Natural killer cell treated with Interleukin-12 subunit alpha and Interleukin-12 subunit beta and Interleukin-15 and Interleukin-18, amount 100 ng/mL, for 72 hours (primary cell): Measurements from ENCODE around the gene BEND6. TPM values are rescaled to one million over a fixed set of nuclear protein-coding genes. Genes with fewer than 3 reads are reported as not detected.
A peak's percentile ranks its signal among the peaks of the same experiment; 100 is the strongest.

ENCODE experiments used
- ATAC-seq, 2 donors: fragments of 150-1000 bp; cut with Tn5 transposase in 1 of 2; sonication (Bioruptor Pico), chemical (Tn5 transposase) in 1 of 2; 2 replicates each; pipeline ENCODE4 v1.10.0; 2021
- DNase-seq: peaks from one replicate; pipeline ENCODE4 v3.0.0; 2022; ENCODE audit warnings: low spot score
- H3K27ac Mint-ChIP-seq, 2 donors: 1 replicate in 1 of 2; 2 replicates in 1 of 2; pipeline ENCODE4 v1.8.0; 2022; ENCODE audit warnings: mixed read lengths in 2 of 2, mild to moderate bottlenecking in 1 of 2, moderate library complexity in 1 of 2
- H3K27me3 Mint-ChIP-seq, 2 donors: 1 replicate in 1 of 2; 2 replicates in 1 of 2; pipeline ENCODE4 v1.8.0; 2022; ENCODE audit warnings: mixed read lengths in 2 of 2
- H3K36me3 Mint-ChIP-seq: one replicate; pipeline ENCODE4 v1.8.0; 2022; ENCODE audit warnings: mixed read lengths
- H3K4me1 Mint-ChIP-seq, 2 donors: 1 replicate in 1 of 2; 2 replicates in 1 of 2; pipeline ENCODE4 v1.8.0; 2022; ENCODE audit warnings: low read depth in 2 of 2, mixed read lengths in 2 of 2, mild to moderate bottlenecking in 1 of 2
- H3K4me3 Mint-ChIP-seq: one replicate; pipeline ENCODE4 v1.8.0; 2022; ENCODE audit warnings: mixed read lengths
- H3K9me3 Mint-ChIP-seq: 2 replicates; pipeline ENCODE4 v1.8.0; 2022; ENCODE audit warnings: mixed read lengths
- total RNA-seq, 2 donors: library from RNA; stranded (reverse); gene quantifications; one replicate each; pipeline ENCODE4 v1.2.3, GENCODE V29; 2022

The BEND6 gene
- total RNA-seq, 2 donors from 2014 or later: 0.11 TPM; not detected in 1

GRCh38 chr6:56927538-56928453, 27.1 kb upstream of the BEND6 start:
- Mint-ChIP-seq H3K4me3 (no peak overlapping the region), H3K27me3 (peaks cover 19 to 30% of the 10 kb centered on the region in 2 donors), H3K4me1 (no peaks in the 10 kb centered on the region), H3K36me3 (no peaks in the 10 kb centered on the region), H3K27ac (no peak overlapping the region), H3K9me3 (no peaks in the 10 kb centered on the region)
- ATAC-seq (no peak), DNase-seq (no peak)

GRCh38 chr6:56930846-56931245, 24.1 kb upstream of the BEND6 start:
- Mint-ChIP-seq H3K36me3 (no peaks in the 10 kb centered on the region), H3K4me1 (no peaks in the 10 kb centered on the region), H3K9me3 (no peaks in the 10 kb centered on the region), H3K27ac (no peak overlapping the region), H3K27me3 (peaks cover 26 to 28% of the 10 kb centered on the region in 2 donors), H3K4me3 (no peak overlapping the region)
- DNase-seq (no peak), ATAC-seq (no peak)

- peaks cover 14 to 16% of the 10 kb centered on the region in 2 donors for H3K27me3 Mint-ChIP-seq
- ATAC-seq (no peak), DNase-seq (no peak)
- H3K36me3 Mint-ChIP-seq: no peaks in the 10 kb centered on the region
- no peak overlapping the region for H3K27ac Mint-ChIP-seq
- H3K4me3 Mint-ChIP-seq: no peak overlapping the region
- peaks cover 0 to 4% of the 10 kb centered on the region in 2 donors for H3K4me1 Mint-ChIP-seq
- H3K9me3 Mint-ChIP-seq: no peaks in the 10 kb centered on the region
Observed at GRCh38 chr6:56932910-56933477, 21.9 kb upstream of the BEND6 start.

- Mint-ChIP-seq H3K27ac (no peak overlapping the region), H3K27me3 (peaks cover 9 to 15% of the 10 kb centered on the region in 2 donors), H3K4me1 (peaks cover 0 to 4% of the 10 kb centered on the region in 2 donors), H3K4me3 (no peak overlapping the region), H3K36me3 (no peaks in the 10 kb centered on the region), H3K9me3 (no peaks in the 10 kb centered on the region)
- ATAC-seq (no peak), DNase-seq (no peak)
Observed at GRCh38 chr6:56933650-56934049, 21.3 kb upstream of the BEND6 start.

GRCh38 chr6:56934876-56935275, 20.0 kb upstream of the BEND6 start:
- no peak overlapping the region for H3K27ac Mint-ChIP-seq
- no peaks in the 10 kb centered on the region for H3K9me3 Mint-ChIP-seq
- no peak overlapping the region for H3K4me3 Mint-ChIP-seq
- peaks cover 9 to 15% of the 10 kb centered on the region in 2 donors for H3K27me3 Mint-ChIP-seq
- H3K4me1 Mint-ChIP-seq: peaks cover 0 to 4% of the 10 kb centered on the region in 2 donors
- no peak for DNase-seq
- ATAC-seq: no peak
- H3K36me3 Mint-ChIP-seq: peaks cover 5% of the 10 kb centered on the region

- H3K27ac Mint-ChIP-seq: no peak overlapping the region
- peaks cover 9 to 21% of the 10 kb centered on the region in 2 donors for H3K27me3 Mint-ChIP-seq
- H3K36me3 Mint-ChIP-seq: peaks cover 12% of the 10 kb centered on the region
- H3K4me1 Mint-ChIP-seq: peaks cover 0 to 4% of the 10 kb centered on the region in 2 donors
- peaks cover 4% of the 10 kb centered on the region for H3K9me3 Mint-ChIP-seq
- ATAC-seq: no peak
- no peak for DNase-seq
- H3K4me3 Mint-ChIP-seq: no peak overlapping the region
Observed at GRCh38 chr6:56936466-56936865, 18.4 kb upstream of the BEND6 start.

GRCh38 chr6:56938649-56939191, 16.2 kb upstream of the BEND6 start:
- peaks cover 4% of the 10 kb centered on the region for H3K9me3 Mint-ChIP-seq
- H3K4me3 Mint-ChIP-seq: no peak overlapping the region
- peaks cover 0 to 4% of the 10 kb centered on the region in 2 donors for H3K4me1 Mint-ChIP-seq
- DNase-seq (no peak), ATAC-seq (peak in 1 of 2 donors; percentile 56)
- no peak overlapping the region for H3K27ac Mint-ChIP-seq
- peaks cover 22% of the 10 kb centered on the region for H3K36me3 Mint-ChIP-seq
- peaks cover 0 to 13% of the 10 kb centered on the region in 2 donors for H3K27me3 Mint-ChIP-seq

GRCh38 chr6:56940463-56940862, 14.4 kb upstream of the BEND6 start:
- Mint-ChIP-seq H3K27me3 (peaks cover 3 to 29% of the 10 kb centered on the region in 2 donors), H3K4me1 (peaks cover 0 to 4% of the 10 kb centered on the region in 2 donors), H3K9me3 (peaks cover 4% of the 10 kb centered on the region), H3K27ac (no peak overlapping the region), H3K36me3 (peaks cover 22% of the 10 kb centered on the region), H3K4me3 (no peak overlapping the region)
- no peak for ATAC-seq
- DNase-seq: no peak

- Mint-ChIP-seq H3K27me3 (peaks cover 4 to 34% of the 10 kb centered on the region in 2 donors), H3K36me3 (peaks cover 22% of the 10 kb centered on the region), H3K27ac (no peak overlapping the region), H3K4me3 (no peak overlapping the region), H3K4me1 (peaks cover 0 to 4% of the 10 kb centered on the region in 2 donors), H3K9me3 (peaks cover 4% of the 10 kb centered on the region)
- no peak for ATAC-seq
- no peak for DNase-seq
Observed at GRCh38 chr6:56940977-56941376, 13.9 kb upstream of the BEND6 start.

- no peak for DNase-seq
- peaks cover 4% of the 10 kb centered on the region for H3K9me3 Mint-ChIP-seq
- peaks cover 17% of the 10 kb centered on the region for H3K36me3 Mint-ChIP-seq
- no peak overlapping the region for H3K4me3 Mint-ChIP-seq
- H3K4me1 Mint-ChIP-seq: no peaks in the 10 kb centered on the region
- peaks cover 15 to 53% of the 10 kb centered on the region in 2 donors for H3K27me3 Mint-ChIP-seq
- no peak for ATAC-seq
- no peak overlapping the region for H3K27ac Mint-ChIP-seq
Observed at GRCh38 chr6:56944661-56945060, 10.2 kb upstream of the BEND6 start.

- Mint-ChIP-seq H3K4me1 (no peaks in the 10 kb centered on the region), H3K36me3 (peaks cover 10% of the 10 kb centered on the region), H3K9me3 (no peaks in the 10 kb centered on the region), H3K4me3 (no peak overlapping the region), H3K27me3 (peaks cover 18 to 47% of the 10 kb centered on the region in 2 donors), H3K27ac (no peak overlapping the region)
- DNase-seq: no peak
- no peak for ATAC-seq
Observed at GRCh38 chr6:56946368-56946767, 8.5 kb upstream of the BEND6 start.

GRCh38 chr6:56947924-56948323, 7.0 kb upstream of the BEND6 start:
- Mint-ChIP-seq H3K9me3 (no peaks in the 10 kb centered on the region), H3K36me3 (no peaks in the 10 kb centered on the region), H3K4me3 (no peak overlapping the region), H3K27ac (no peak overlapping the region), H3K4me1 (peaks cover 0 to under 1% of the 10 kb centered on the region in 2 donors), H3K27me3 (peaks cover 22 to 51% of the 10 kb centered on the region in 2 donors)
- no peak for ATAC-seq
- DNase-seq: no peak

GRCh38 chr6:56949265-56949664, 5.6 kb upstream of the BEND6 start:
- ATAC-seq: no peak
- no peak overlapping the region for H3K4me3 Mint-ChIP-seq
- H3K36me3 Mint-ChIP-seq: no peaks in the 10 kb centered on the region
- H3K9me3 Mint-ChIP-seq: no peaks in the 10 kb centered on the region
- H3K27me3 Mint-ChIP-seq: peaks cover 31 to 60% of the 10 kb centered on the region in 2 donors
- H3K27ac Mint-ChIP-seq: no peak overlapping the region
- peaks cover 6 to 14% of the 10 kb centered on the region in 2 donors for H3K4me1 Mint-ChIP-seq
- DNase-seq: no peak
